ENCODE data around the gene HOTAIR.

- TF ChIP-seq CTCF (IDR thresholded peaks at IDR 0.05; ENCODE audit: low read depth, low read length, missing input control) = no peak
- no peak for TF ChIP-seq ATF3 (IDR thresholded peaks at IDR 0.05)
- no peak for TF ChIP-seq MAX (IDR thresholded peaks at IDR 0.05)
These were observed 39.1 kb downstream of the HOTAIR start for GRCh38 chr12:53935383-53936341.
